Prostate gland (tissue), 2 donors: ENCODE measurements around the gene GRID1. TPM values are rescaled to one million over a fixed set of nuclear protein-coding genes. Genes with fewer than 3 reads are reported as not detected.

Source experiments
- DNase-seq: peaks from one replicate; pipeline ENCODE4 v3.0.0-alpha.2; 2019; ENCODE audit warnings: low spot score
- H3K27ac ChIP-seq, 2 donors: fragments of 200-600 bp; sonication (generic); 2 replicates each; pipeline ENCODE4 v1.5.1; 2017 to 2019
- H3K27me3 ChIP-seq: fragments of 200-600 bp; sonication (generic); replicated peaks from 2 replicates; pipeline ENCODE4 v1.5.1; 2019; ENCODE audit not compliant: insufficient read depth
- H3K36me3 ChIP-seq, 2 donors: fragments of 200-600 bp; sonication (generic); 1 replicate in 1 of 2; 2 replicates in 1 of 2; pipeline versions ENCODE4 v1.5.1 to v1.8.1; 2017 to 2019
- H3K4me1 ChIP-seq: fragments of 200-600 bp; sonication (generic); replicated peaks from 2 replicates; pipeline ENCODE4 v1.5.1; 2019
- H3K4me3 ChIP-seq, 2 donors: fragments of 200-600 bp; sonication (generic); 2 replicates each; pipeline ENCODE4 v1.5.1; 2017 to 2019
- H3K9me3 ChIP-seq: fragments of 200-600 bp; sonication (generic); 2 replicates; pipeline ENCODE4 v1.5.1; 2017
- CTCF ChIP-seq, 4 experiments: fragments of 200-600 bp in 2 of 4; fragments of 450-650 bp in 2 of 4; sonication (generic) in 2 of 4; IDR thresholded peaks; 1 replicate in 3 of 4; 2 replicates in 1 of 4; pipeline ENCODE4 v1.5.1; 2016 to 2019; ENCODE audit warnings: antibody characterized with exemption in 4 of 4, mild to moderate bottlenecking in 2 of 4, moderate library complexity in 2 of 4
- POLR2A ChIP-seq: fragments of 450-650 bp; IDR thresholded peaks from one replicate; pipeline ENCODE4 v1.6.1; 2016; ENCODE audit warnings: antibody characterized with exemption, mild to moderate bottlenecking
- POLR2AphosphoS5 ChIP-seq: sonication (generic); formaldehyde crosslinking; IDR thresholded peaks from one replicate; pipeline ENCODE4 v1.6.1; 2017; ENCODE audit warnings: antibody characterized with exemption
- WGBS: methylation state at CpG from one replicate; pipeline ENCODE4 v1.1.5; 2018; 5-methylcytosine and 5-hydroxymethylcytosine counted together
- intact Hi-C: fragments of 100-400 bp; cut with DNase I; formaldehyde crosslinking; loops from one replicate; pipeline ENCODE4 v1.14.2; 2022
- total RNA-seq, 2 donors: library from RNA; depleted of rRNA; stranded (reverse); fragments of >200 nt; gene quantifications; one replicate each; pipeline ENCODE4 v1.1.0, GENCODE V29; 2016

The GRID1 gene
- total RNA-seq, 2 donors from 2014 or later = 1.0 to 10.0 TPM

- no peak for DNase-seq
- TF ChIP-seq CTCF (IDR thresholded peaks at IDR 0.05) = no peak
- no peak for TF ChIP-seq POLR2AphosphoS5
- no peak for TF ChIP-seq POLR2A
- 74% methylated on average over 3 of the region's 3 CpGs for WGBS
- Histone ChIP-seq H3K27ac (no peak overlapping the region), H3K4me3 (no peak overlapping the region), H3K9me3 (no peaks in the 10 kb centered on the region), H3K4me1 (no peaks in the 10 kb centered on the region), H3K36me3 (no peaks in the 10 kb centered on the region), H3K27me3 (no peaks in the 10 kb centered on the region)
- intact Hi-C loops = no loop called here
Observed at GRCh38 chr10:86299562-86299961, 67.0 kb downstream of the GRID1 start.

GRCh38 chr10:86298501-86299001 is 68.0 kb downstream of the GRID1 start:
- TF ChIP-seq CTCF (IDR thresholded peaks at IDR 0.05) = no peak
- Histone ChIP-seq H3K9me3 (no peaks in the 10 kb centered on the region), H3K27ac (no peak overlapping the region), H3K4me3 (no peak overlapping the region), H3K36me3 (no peaks in the 10 kb centered on the region), H3K27me3 (no peaks in the 10 kb centered on the region), H3K4me1 (no peaks in the 10 kb centered on the region)
- DNase-seq = no peak
- intact Hi-C loops = no loop called here
- WGBS = 65% methylated on average over 9 of the region's 9 CpGs

- intact Hi-C loops = no loop called here
- Histone ChIP-seq H3K27ac (no peak overlapping the region), H3K4me1 (no peaks in the 10 kb centered on the region), H3K9me3 (no peaks in the 10 kb centered on the region), H3K27me3 (no peaks in the 10 kb centered on the region), H3K4me3 (no peak overlapping the region), H3K36me3 (no peaks in the 10 kb centered on the region)
- 63% methylated on average over 3 of the region's 3 CpGs for WGBS
- DNase-seq = no peak
- TF ChIP-seq CTCF (IDR thresholded peaks at IDR 0.05) = no peak
- no peak for TF ChIP-seq POLR2AphosphoS5
- no peak for TF ChIP-seq POLR2A
Observed at GRCh38 chr10:86295791-86296190, 70.8 kb downstream of the GRID1 start.

- no peaks in the 10 kb centered on the region for H3K27me3 ChIP-seq
- no peak overlapping the region for H3K27ac ChIP-seq
- no peak overlapping the region for H3K4me3 ChIP-seq
- no peaks in the 10 kb centered on the region for H3K4me1 ChIP-seq
- intact Hi-C loops = no loop called here
- no peaks in the 10 kb centered on the region for H3K36me3 ChIP-seq
- no peaks in the 10 kb centered on the region for H3K9me3 ChIP-seq
- 86% methylated on average over 14 of the region's 14 CpGs for WGBS
- TF ChIP-seq CTCF (IDR thresholded peaks at IDR 0.05) = no peak
- TF ChIP-seq POLR2A = no peak
- TF ChIP-seq POLR2AphosphoS5 = no peak
- DNase-seq = no peak
Observed at GRCh38 chr10:86295351-86295750, 71.2 kb downstream of the GRID1 start.

GRCh38 chr10:86294346-86295265 is 72.0 kb downstream of the GRID1 start:
- no peak overlapping the region for H3K27ac ChIP-seq
- no peaks in the 10 kb centered on the region for H3K4me1 ChIP-seq
- TF ChIP-seq POLR2A (no peak), CTCF (IDR thresholded peaks at IDR 0.05) (no peak), POLR2AphosphoS5 (no peak)
- H3K36me3 ChIP-seq = no peaks in the 10 kb centered on the region
- DNase-seq = no peak
- 85% methylated on average over 16 of the region's 16 CpGs for WGBS
- no peak overlapping the region for H3K4me3 ChIP-seq
- no peaks in the 10 kb centered on the region for H3K9me3 ChIP-seq
- intact Hi-C loops = no loop called here
- H3K27me3 ChIP-seq = no peaks in the 10 kb centered on the region
